SK-N-MC (cell line): Measurements from ENCODE around the gene DPP10.

Experiments used
- DNase-seq: peaks from one replicate; pipeline ENCODE4 v3.0.0-alpha.2; 2011; ENCODE audit warnings: low read depth, low spot score
- H3K27ac ChIP-seq: fragments of 200-600 bp; sonication (generic); 2 replicates; pipeline ENCODE4 v1.5.1; 2016; ENCODE audit warnings: mixed run types
- H3K36me3 ChIP-seq: fragments of 200-600 bp; sonication (generic); 2 replicates; pipeline ENCODE4 v1.6.1; 2017; ENCODE audit warnings: antibody characterized with exemption, low read length, mixed read lengths; ENCODE audit not compliant: insufficient read depth
- H3K4me3 ChIP-seq: fragments of 200-600 bp; sonication (generic); 2 replicates; pipeline ENCODE4 v1.5.1; 2016
- H3K9ac ChIP-seq: fragments of 200-600 bp; sonication (generic); 2 replicates; pipeline ENCODE4 v1.8.0; 2017; ENCODE audit warnings: mixed run types, mixed read lengths; ENCODE audit not compliant: insufficient read length
- H3K9me3 ChIP-seq: fragments of 200-600 bp; sonication (generic); 2 replicates; pipeline ENCODE4 v1.6.1; 2017; ENCODE audit warnings: low read depth, mild to moderate bottlenecking, antibody characterized with exemption, low read length, moderate library complexity, mixed read lengths
- EZH2 ChIP-seq: fragments of 200-600 bp; sonication (generic); IDR thresholded peaks from one replicate; pipeline ENCODE4 v1.6.1; 2017; ENCODE audit warnings: antibody characterized with exemption
- FOXP2 ChIP-seq: optimal IDR thresholded peaks from 2 replicates; pipeline ENCODE3; 2011; ENCODE audit warnings: mild to moderate bottlenecking, moderate library complexity; ENCODE audit not compliant: insufficient read depth; ENCODE audit errors: extremely low read length, control extremely low read depth
- POLR2AphosphoS5 ChIP-seq: IDR thresholded peaks from 2 replicates; pipeline ENCODE4 v1.6.1; 2012; ENCODE audit warnings: mild to moderate bottlenecking, low read depth, low read length, borderline replicate concordance

The DPP10 gene

DNA sequence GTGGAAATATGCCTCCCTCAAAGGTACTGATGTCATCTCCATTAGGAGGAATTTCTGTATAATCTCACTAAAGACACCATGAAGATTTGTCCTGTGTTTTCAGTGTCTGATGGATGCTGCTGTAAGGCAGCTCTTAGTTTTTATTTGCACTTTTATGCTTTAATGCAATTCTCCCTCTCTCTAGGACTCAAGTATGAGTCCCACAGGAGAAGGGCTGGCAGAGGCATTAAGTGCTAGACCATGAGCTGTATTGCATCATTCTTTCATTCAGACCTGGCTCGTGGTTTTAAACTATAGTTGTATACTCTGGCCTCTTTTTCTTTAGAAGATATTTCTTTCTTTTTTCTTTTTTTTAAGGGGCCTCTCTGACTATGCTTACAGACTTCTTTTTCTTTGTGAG is 805.6 kb downstream of the DPP10 start:
- no peak overlapping the region for H3K4me3 ChIP-seq
- H3K9ac ChIP-seq: no peak overlapping the region
- DNase-seq: no peak
- no peaks in the 10 kb centered on the region for H3K36me3 ChIP-seq
- no peaks in the 10 kb centered on the region for H3K9me3 ChIP-seq
- TF ChIP-seq FOXP2: no peak
- TF ChIP-seq EZH2: no peak
- no peak for TF ChIP-seq POLR2AphosphoS5
- H3K27ac ChIP-seq: no peak overlapping the region

DNA sequence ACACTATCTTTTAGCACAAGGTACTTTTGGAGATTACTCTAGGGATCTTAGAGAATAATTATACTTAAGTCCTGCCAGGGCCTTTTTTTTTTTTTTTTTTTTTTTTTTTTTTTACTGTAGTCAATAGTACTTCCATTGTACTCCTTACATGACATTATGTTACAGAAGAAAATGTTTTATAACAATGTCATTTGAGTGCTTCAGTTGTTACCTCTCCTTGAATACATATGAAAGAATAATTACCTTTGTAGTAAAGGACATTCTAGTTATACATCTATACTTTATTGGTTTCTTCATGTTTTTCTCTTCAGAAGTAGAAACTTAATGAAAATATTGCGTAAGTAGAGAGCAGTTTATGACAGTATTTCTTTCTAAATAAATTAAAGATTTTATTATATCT is 834.9 kb downstream of the DPP10 start:
- Histone ChIP-seq H3K36me3 (no peaks in the 10 kb centered on the region), H3K9me3 (no peaks in the 10 kb centered on the region), H3K9ac (no peak overlapping the region), H3K27ac (no peak overlapping the region), H3K4me3 (no peak overlapping the region)
- DNase-seq: no peak
- no peak for TF ChIP-seq EZH2
- TF ChIP-seq POLR2AphosphoS5: no peak
- TF ChIP-seq FOXP2: no peak

DNA sequence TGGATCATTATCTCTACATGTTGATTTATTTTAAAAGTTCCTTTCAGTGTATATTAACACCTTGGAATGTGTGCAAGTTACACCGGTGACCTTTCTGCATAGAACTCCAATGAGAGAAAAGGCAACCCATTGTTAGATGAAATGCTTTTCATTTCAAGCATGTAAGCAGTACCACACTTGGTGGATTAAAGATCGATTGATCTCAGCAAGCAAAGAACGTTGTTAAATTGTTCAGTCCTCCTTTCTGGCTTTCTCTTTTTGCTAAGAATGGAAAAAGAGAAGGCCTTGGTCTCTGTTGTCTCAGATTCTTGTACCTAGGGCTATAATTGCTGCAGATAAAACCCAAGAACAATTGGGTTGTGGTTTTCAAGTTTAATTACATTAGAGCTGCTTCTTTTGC is 843.0 kb downstream of the DPP10 start:
- TF ChIP-seq EZH2: no peak
- no peak for TF ChIP-seq POLR2AphosphoS5
- no peak for TF ChIP-seq FOXP2
- Histone ChIP-seq H3K9ac (no peak overlapping the region), H3K36me3 (no peaks in the 10 kb centered on the region), H3K4me3 (no peak overlapping the region), H3K9me3 (no peaks in the 10 kb centered on the region), H3K27ac (no peak overlapping the region)
- DNase-seq: no peak

- H3K27ac ChIP-seq: no peak overlapping the region
- DNase-seq: no peak
- no peaks in the 10 kb centered on the region for H3K9me3 ChIP-seq
- no peaks in the 10 kb centered on the region for H3K36me3 ChIP-seq
- TF ChIP-seq FOXP2 (no peak), POLR2AphosphoS5 (no peak), EZH2 (no peak)
- no peak overlapping the region for H3K9ac ChIP-seq
- H3K4me3 ChIP-seq: no peak overlapping the region
Measured at GRCh38 chr2:115290478-115290877, 848.0 kb downstream of the DPP10 start.

GRCh38 chr2:115292742-115293141 is 850.3 kb downstream of the DPP10 start:
- no peak overlapping the region for H3K27ac ChIP-seq
- H3K9me3 ChIP-seq: no peaks in the 10 kb centered on the region
- DNase-seq: no peak
- H3K36me3 ChIP-seq: no peaks in the 10 kb centered on the region
- H3K4me3 ChIP-seq: no peak overlapping the region
- TF ChIP-seq POLR2AphosphoS5: no peak
- no peak for TF ChIP-seq EZH2
- no peak for TF ChIP-seq FOXP2
- H3K9ac ChIP-seq: no peak overlapping the region

DNA sequence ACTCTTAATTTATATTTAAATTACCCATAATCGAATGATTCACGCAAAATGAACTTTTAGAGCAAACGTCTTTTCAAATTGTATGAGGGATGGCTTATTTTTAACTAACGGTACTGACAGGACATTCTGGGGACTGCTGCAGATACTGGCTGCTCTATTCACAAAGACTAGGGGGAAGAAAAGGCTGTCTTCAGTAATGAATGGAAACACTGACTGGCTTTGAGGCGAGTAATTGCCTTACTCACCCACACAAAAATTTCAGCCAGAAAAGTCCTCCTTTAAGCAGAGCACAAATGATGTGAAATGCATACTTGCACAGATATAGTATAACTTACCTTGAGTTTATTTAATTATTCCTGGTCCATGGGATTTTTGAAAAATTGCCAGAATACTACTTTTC is 852.6 kb downstream of the DPP10 start:
- H3K4me3 ChIP-seq: no peak overlapping the region
- no peak overlapping the region for H3K27ac ChIP-seq
- H3K9me3 ChIP-seq: no peaks in the 10 kb centered on the region
- no peak for TF ChIP-seq EZH2
- no peak for DNase-seq
- H3K9ac ChIP-seq: no peak overlapping the region
- no peaks in the 10 kb centered on the region for H3K36me3 ChIP-seq

DNA sequence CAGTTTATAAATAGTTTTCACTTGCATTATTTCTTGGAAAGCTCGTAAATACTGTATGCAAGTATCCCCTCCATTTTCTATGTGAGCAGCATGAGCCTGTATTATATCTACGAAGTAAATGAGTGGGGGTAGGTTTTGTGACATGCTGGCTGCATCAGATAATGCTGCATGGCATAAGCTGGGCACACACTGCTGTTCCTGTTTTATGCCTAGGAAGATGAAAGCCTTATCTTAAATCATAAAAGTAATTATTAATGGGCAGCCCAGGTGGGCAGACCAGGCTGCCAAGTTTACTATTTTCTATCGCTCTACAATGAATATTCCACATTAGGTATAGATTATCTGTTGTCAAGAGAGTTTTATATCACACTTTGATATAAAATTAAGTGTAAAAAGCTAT is 854.6 kb downstream of the DPP10 start:
- Histone ChIP-seq H3K9ac (no peak overlapping the region), H3K27ac (no peak overlapping the region), H3K9me3 (no peaks in the 10 kb centered on the region), H3K36me3 (no peaks in the 10 kb centered on the region), H3K4me3 (no peak overlapping the region)
- no peak for DNase-seq
- TF ChIP-seq POLR2AphosphoS5 (no peak), FOXP2 (no peak)

DNA sequence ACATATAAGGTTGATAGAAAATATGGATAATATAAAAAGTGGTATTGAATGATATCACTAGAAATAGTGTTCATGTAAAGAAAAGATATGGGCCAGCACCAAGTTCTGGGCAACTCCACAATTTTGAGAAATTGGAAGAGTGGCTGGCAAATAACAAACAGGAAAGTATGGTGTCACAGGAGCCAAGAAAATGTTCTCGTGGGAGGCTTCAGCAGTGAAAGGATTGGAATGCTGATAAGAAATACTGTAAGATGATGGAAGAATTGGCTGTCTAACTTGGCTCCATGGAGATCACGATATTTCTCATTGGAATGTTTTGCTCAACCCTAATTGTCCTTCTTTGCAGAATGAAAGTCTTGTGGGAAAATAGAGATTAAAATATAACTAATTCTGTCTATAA is 856.8 kb downstream of the DPP10 start:
- no peaks in the 10 kb centered on the region for H3K9me3 ChIP-seq
- H3K36me3 ChIP-seq: no peaks in the 10 kb centered on the region
- no peak overlapping the region for H3K27ac ChIP-seq
- no peak for TF ChIP-seq EZH2
- no peak for TF ChIP-seq POLR2AphosphoS5
- no peak for TF ChIP-seq FOXP2
- no peak for DNase-seq
- no peak overlapping the region for H3K9ac ChIP-seq
- H3K4me3 ChIP-seq: no peak overlapping the region

DNA sequence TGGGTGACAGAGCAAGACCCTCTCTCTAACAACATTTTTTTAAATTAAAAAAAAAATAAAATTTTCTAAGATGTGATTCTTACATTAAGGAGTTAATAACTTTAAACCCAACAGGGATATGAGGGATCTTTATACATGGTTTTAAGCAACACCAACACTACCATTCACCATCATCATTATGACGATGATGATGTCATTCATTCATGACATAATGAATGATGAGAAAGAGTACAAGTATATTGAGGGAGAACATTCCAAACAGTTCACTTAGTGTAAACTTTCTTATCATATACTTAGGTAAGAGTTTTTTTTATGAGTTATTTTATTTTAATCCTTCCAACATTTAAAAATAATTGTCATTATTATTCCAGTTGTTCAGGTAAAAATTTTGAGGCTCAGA is 863.3 kb downstream of the DPP10 start:
- no peak overlapping the region for H3K9ac ChIP-seq
- no peaks in the 10 kb centered on the region for H3K36me3 ChIP-seq
- DNase-seq: no peak
- no peaks in the 10 kb centered on the region for H3K9me3 ChIP-seq
- H3K4me3 ChIP-seq: no peak overlapping the region
- TF ChIP-seq FOXP2: no peak
- no peak for TF ChIP-seq EZH2
- TF ChIP-seq POLR2AphosphoS5: no peak
- H3K27ac ChIP-seq: no peak overlapping the region
